KMS-11 (cell line): ENCODE data around the gene TMEM119.

Source experiments
- H2AFZ ChIP-seq: fragments of 200-600 bp; sonication (generic); 2 replicates; pipeline ENCODE4 v1.6.1; 2016; ENCODE audit warnings: antibody characterized with exemption, mixed run types, low read depth
- H3K27ac ChIP-seq: fragments of 200-600 bp; sonication (generic); 2 replicates; pipeline ENCODE4 v1.6.1; 2016; ENCODE audit warnings: mild to moderate bottlenecking, mixed run types
- H3K27me3 ChIP-seq: fragments of 200-600 bp; sonication (generic); 2 replicates; pipeline ENCODE4 v1.6.1; 2017; ENCODE audit warnings: mild to moderate bottlenecking, low read depth, mixed run types, moderate library complexity; ENCODE audit not compliant: insufficient read depth
- H3K36me3 ChIP-seq: fragments of 200-600 bp; sonication (generic); 2 replicates; pipeline ENCODE4 v1.6.1; 2017; ENCODE audit warnings: mild to moderate bottlenecking, mixed run types; ENCODE audit not compliant: insufficient read depth
- H3K4me1 ChIP-seq: fragments of 200-600 bp; sonication (generic); 2 replicates; pipeline ENCODE4 v1.6.1; 2016; ENCODE audit warnings: mild to moderate bottlenecking, low read depth, mixed run types; ENCODE audit not compliant: poor library complexity, severe bottlenecking
- H3K4me2 ChIP-seq: fragments of 200-600 bp; sonication (generic); 2 replicates; pipeline ENCODE4 v1.7.0; 2016; ENCODE audit warnings: mild to moderate bottlenecking, mixed run types
- H3K4me3 ChIP-seq: fragments of 200-600 bp; sonication (generic); IDR thresholded peaks from 2 replicates; pipeline ENCODE4 v1.6.1; 2017; ENCODE audit warnings: low read depth, low read length, mixed read lengths; ENCODE audit not compliant: insufficient read depth
- H3K79me2 ChIP-seq: fragments of 200-600 bp; sonication (generic); 2 replicates; pipeline ENCODE4 v1.6.1; 2016; ENCODE audit warnings: low read depth, mixed run types; ENCODE audit not compliant: insufficient read depth
- H3K9ac ChIP-seq: fragments of 200-600 bp; sonication (generic); 2 replicates; pipeline ENCODE4 v1.6.1; 2016; ENCODE audit warnings: mild to moderate bottlenecking, mixed run types
- H4K20me1 ChIP-seq: fragments of 200-600 bp; sonication (generic); 2 replicates; pipeline ENCODE4 v1.6.1; 2016; ENCODE audit warnings: mild to moderate bottlenecking, mixed run types; ENCODE audit not compliant: insufficient read depth
- TF ChIP-seq, protein P1 (sequence below): fragments of 200-600 bp; sonication (generic); conservative IDR thresholded peaks from 2 replicates; pipeline ENCODE4 v1.6.1; 2017; ENCODE audit warnings: low read depth, mild to moderate bottlenecking, antibody characterized with exemption, low read length, moderate library complexity, mixed read lengths

The TMEM119 gene

DNA sequence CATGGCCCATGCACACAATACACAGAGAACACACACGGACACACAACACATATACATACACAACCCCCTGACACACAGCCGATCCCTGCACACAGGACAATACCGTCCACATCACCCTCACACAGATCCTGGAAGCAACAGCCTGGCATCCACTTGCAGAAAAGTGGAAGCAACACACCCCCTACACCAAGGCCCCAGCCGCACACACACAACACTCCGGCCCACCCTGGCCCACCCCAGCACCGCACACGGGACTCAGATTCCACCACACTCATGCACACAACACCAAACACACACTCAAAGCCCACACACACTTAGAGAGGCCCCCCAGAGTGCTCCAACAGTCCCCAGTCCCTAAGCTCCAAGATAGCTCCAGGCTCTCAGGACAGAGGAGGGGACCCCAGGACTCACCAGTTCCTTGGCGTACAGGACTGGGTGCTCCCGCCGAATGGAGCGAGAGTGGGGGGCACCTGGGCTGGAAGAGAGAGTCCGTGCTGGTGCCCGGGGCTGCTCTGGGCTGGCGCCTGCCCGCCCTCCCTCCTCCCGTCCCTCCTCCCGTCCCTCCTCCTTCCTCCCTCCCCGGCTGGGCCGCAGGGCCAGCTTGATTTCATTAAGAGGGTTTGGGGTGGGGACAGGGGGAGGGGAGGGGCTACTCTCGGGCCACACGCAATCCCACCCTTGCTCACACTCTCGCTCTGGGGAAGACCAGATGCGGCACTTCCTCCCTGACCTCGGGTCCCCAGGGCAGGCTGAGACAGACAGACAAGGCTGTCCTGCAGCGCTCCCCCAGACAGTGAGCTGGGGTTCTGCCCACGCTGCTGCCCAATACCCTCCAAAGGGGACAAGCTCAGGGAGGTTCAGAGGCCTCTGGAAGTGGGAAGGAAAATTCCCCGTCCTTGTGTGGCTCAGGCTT is at the start of gene TMEM119:
TSS of gene TMEM119 (minus strand) at position 526 of the 913 bp plus-strand sequence. CDS start 5,701 bp downstream, outside the sequence.
- Histone ChIP-seq H2AFZ (no peak within 1 kb of the TSS), H3K4me3 (no peak within 1 kb of the TSS), H3K4me2 (no peak within 1 kb of the TSS), H4K20me1 (no peaks in the 10 kb centered on the region), H3K27ac (no peak within 1 kb of the TSS), H3K36me3 (no peaks in the 10 kb centered on the region), H3K4me1 (no peaks in the 10 kb centered on the region), H3K9ac (no peak within 1 kb of the TSS), H3K27me3 (no peaks in the 10 kb centered on the region), H3K79me2 (no peaks in the 10 kb centered on the region)
- TF ChIP-seq, protein P1, sequence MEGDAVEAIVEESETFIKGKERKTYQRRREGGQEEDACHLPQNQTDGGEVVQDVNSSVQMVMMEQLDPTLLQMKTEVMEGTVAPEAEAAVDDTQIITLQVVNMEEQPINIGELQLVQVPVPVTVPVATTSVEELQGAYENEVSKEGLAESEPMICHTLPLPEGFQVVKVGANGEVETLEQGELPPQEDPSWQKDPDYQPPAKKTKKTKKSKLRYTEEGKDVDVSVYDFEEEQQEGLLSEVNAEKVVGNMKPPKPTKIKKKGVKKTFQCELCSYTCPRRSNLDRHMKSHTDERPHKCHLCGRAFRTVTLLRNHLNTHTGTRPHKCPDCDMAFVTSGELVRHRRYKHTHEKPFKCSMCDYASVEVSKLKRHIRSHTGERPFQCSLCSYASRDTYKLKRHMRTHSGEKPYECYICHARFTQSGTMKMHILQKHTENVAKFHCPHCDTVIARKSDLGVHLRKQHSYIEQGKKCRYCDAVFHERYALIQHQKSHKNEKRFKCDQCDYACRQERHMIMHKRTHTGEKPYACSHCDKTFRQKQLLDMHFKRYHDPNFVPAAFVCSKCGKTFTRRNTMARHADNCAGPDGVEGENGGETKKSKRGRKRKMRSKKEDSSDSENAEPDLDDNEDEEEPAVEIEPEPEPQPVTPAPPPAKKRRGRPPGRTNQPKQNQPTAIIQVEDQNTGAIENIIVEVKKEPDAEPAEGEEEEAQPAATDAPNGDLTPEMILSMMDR: no peak

- Histone ChIP-seq H3K79me2 (no peaks in the 10 kb centered on the region), H2AFZ (no peak overlapping the region), H3K4me1 (peaks cover 27% of the 10 kb centered on the region), H4K20me1 (no peaks in the 10 kb centered on the region), H3K36me3 (no peaks in the 10 kb centered on the region), H3K9ac (no peak overlapping the region), H3K27me3 (no peaks in the 10 kb centered on the region), H3K4me2 (no peak overlapping the region), H3K4me3 (no peak overlapping the region), H3K27ac (no peak overlapping the region)
- TF ChIP-seq, protein P1: no peak; the same call in 1 of the 2 replicates
These were observed 49.0 kb upstream of the TMEM119 start for GRCh38 chr12:108646600-108647579.

DNA sequence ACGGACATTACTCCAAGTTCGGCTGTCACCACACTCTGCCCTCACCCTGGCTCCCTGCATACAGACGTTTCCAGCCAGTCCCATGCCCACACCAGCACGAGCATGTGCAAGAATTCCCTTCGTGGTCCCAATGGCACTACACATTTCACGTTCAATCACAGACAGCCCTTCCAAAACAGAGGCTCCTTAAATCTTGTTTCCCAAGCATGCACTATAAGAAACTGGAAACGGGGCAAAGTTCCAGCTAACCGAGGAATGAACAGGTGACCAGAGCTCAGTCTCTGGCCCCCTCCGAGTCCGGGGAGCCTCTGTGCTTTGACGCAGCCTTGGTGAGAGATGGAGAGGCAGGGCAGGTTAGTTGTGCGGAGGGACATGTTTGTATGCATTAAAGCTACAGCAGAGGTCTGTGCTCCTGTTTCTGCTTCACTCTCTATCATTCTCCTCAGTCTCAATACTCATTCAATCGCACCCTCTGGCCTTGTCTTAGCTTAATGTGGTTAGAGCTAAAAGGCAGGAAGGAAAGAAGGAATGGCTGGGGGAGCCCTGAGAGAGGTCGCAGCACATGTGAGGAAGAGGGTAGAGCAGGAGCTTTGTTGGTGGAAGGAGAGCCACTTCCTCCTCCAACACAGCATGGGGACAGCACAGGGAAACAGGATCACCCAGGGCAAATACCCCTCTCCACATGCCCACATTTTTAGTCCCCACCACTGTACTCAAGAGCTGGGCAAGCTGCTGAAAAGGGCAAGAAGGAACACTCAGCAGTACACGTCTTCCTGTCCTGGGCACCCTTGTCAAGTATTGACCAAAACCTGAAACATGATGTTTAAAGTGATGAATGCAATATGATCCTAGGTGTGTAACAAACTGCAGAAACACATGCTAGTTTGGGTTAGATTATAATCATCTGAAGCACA is 48.1 kb upstream of the TMEM119 start:
- TF ChIP-seq, protein P1: no peak
- Histone ChIP-seq H3K4me2 (no peak overlapping the region), H3K27me3 (no peaks in the 10 kb centered on the region), H3K9ac (no peak overlapping the region), H3K27ac (no peak overlapping the region), H3K4me3 (no peak overlapping the region), H3K36me3 (no peaks in the 10 kb centered on the region), H3K4me1 (peaks cover 36% of the 10 kb centered on the region), H2AFZ (no peak overlapping the region), H4K20me1 (no peaks in the 10 kb centered on the region), H3K79me2 (no peaks in the 10 kb centered on the region)

- no peaks in the 10 kb centered on the region for H3K27me3 ChIP-seq
- no peak overlapping the region for H3K9ac ChIP-seq
- H3K27ac ChIP-seq: no peak overlapping the region
- no peaks in the 10 kb centered on the region for H3K79me2 ChIP-seq
- H3K4me2 ChIP-seq: no peak overlapping the region
- no peaks in the 10 kb centered on the region for H4K20me1 ChIP-seq
- H3K4me3 ChIP-seq: no peak overlapping the region
- H3K36me3 ChIP-seq: no peaks in the 10 kb centered on the region
- TF ChIP-seq, protein P1: no peak
- H2AFZ ChIP-seq: no peak overlapping the region
- H3K4me1 ChIP-seq: peaks cover 48% of the 10 kb centered on the region
These were observed 46.9 kb upstream of the TMEM119 start for GRCh38 chr12:108644811-108645120.
